AG04449 (cell line): ENCODE measurements around the gene EFTUD2.
A peak's percentile ranks its signal among the peaks of the same experiment; 100 is the strongest.

Experiments used
- CTCF ChIA-PET: fragments of 350-600 bp; formaldehyde crosslinking; extraction: SDS; loops from one replicate; lab custom pipeline; 2021; ENCODE audit warnings: antibody characterized with exemption; lab: Yijun Ruan, JAX
- POLR2A ChIA-PET: fragments of 400-600, 350-600 bp; formaldehyde crosslinking; extraction: SDS; loops from one replicate; lab custom pipeline; 2020; ENCODE audit warnings: antibody characterized with exemption, inconsistent platforms; lab: Yijun Ruan, JAX
- DNase-seq: peaks from one replicate; pipeline ENCODE4 v3.0.0-alpha.2; 2010; ENCODE audit warnings: low read depth, low spot score
- H3K4me3 ChIP-seq: 2 replicates; pipeline ENCODE4 v1.5.1; 2011; ENCODE audit warnings: low read depth, mild to moderate bottlenecking, control low read depth, low read length
- CTCF ChIP-seq: IDR thresholded peaks from one replicate; pipeline ENCODE4 v1.5.1; 2011; ENCODE audit warnings: mild to moderate bottlenecking, moderate library complexity, low read length, control low read depth, inconsistent platforms; ENCODE audit not compliant: insufficient read depth; ENCODE audit errors: missing control alignments

Gene EFTUD2

GRCh38 chr17:44848257-44848795 lies 50.9 kb downstream of the EFTUD2 start:
- CTCF ChIA-PET = interaction anchor here (0.9 to 8.6 kb wide), 6 partner anchors 10 to 71 kb away, joined by 3 to 89 read pairs (median 4); no protein-coding TSS in a partner anchor
- no peak overlapping the region for H3K4me3 ChIP-seq
- no peak for DNase-seq
- POLR2A ChIA-PET = no interaction called here
- TF ChIP-seq CTCF = no peak

- CTCF ChIA-PET = interaction anchor here (1.0 to 8.6 kb wide), 5 partner anchors 15 to 70 kb away, joined by 3 to 89 read pairs (median 4); no protein-coding TSS in a partner anchor
- TF ChIP-seq CTCF = no peak
- no peak within 1 kb of the TSS for H3K4me3 ChIP-seq
- POLR2A ChIA-PET = no interaction called here
- no peak for DNase-seq
Observed at GRCh38 chr17:44847586-44847985, 51.7 kb downstream of the EFTUD2 start, which contains the start of gene HIGD1B. HIGD1B (plus strand) TSS chr17:44847883; CDS start chr17:44848153, 270 bp downstream.

GRCh38 chr17:44846206-44846605 lies 53.0 kb downstream of the EFTUD2 start:
- TF ChIP-seq CTCF = no peak
- ChIA-PET POLR2A (interaction anchor here (0.7 kb wide), 1 partner anchor 174 kb away, joined by 3 read pairs; no protein-coding TSS in a partner anchor), CTCF (interaction anchor here (0.9 to 8.6 kb wide), 6 partner anchors 10 to 176 kb away, joined by 3 to 89 read pairs (median 10); no protein-coding TSS in a partner anchor)
- DNase-seq = no peak
- no peak overlapping the region for H3K4me3 ChIP-seq

- H3K4me3 ChIP-seq = no peak overlapping the region
- peak; percentile 9 for TF ChIP-seq CTCF
- no peak for DNase-seq
- ChIA-PET POLR2A (interaction anchor here (1.4 kb wide), 1 partner anchor 65 kb away, joined by 3 read pairs; no protein-coding TSS in a partner anchor), CTCF (interaction anchor here (0.7 to 8.6 kb wide), 13 partner anchors 8 to 67 kb away, joined by 3 to 89 read pairs (median 5); no protein-coding TSS in a partner anchor)
Observed at GRCh38 chr17:44844390-44844830, 54.8 kb downstream of the EFTUD2 start.

- ChIA-PET POLR2A (no interaction called here), CTCF (interaction anchor here (1.0 to 1.6 kb wide), 5 partner anchors 22 to 80 kb away, joined by 3 to 10 read pairs (median 5); no protein-coding TSS in a partner anchor)
- H3K4me3 ChIP-seq = no peak overlapping the region
- no peak for DNase-seq
- no peak for TF ChIP-seq CTCF
Observed at GRCh38 chr17:44842748-44843147, 56.5 kb downstream of the EFTUD2 start.

- CTCF ChIA-PET = interaction anchor here (0.6 to 1.8 kb wide), 5 partner anchors 12 to 217 kb away, joined by 3 to 9 read pairs (median 3); no protein-coding TSS in a partner anchor
- no peak for TF ChIP-seq CTCF
- POLR2A ChIA-PET = no interaction called here
- no peak overlapping the region for H3K4me3 ChIP-seq
- DNase-seq = no peak
Observed at GRCh38 chr17:44840936-44841335, 58.3 kb downstream of the EFTUD2 start.
